ENCODE data around the gene NPLOC4. TPM values are rescaled to one million over a fixed set of nuclear protein-coding genes. Genes with fewer than 3 reads are reported as not detected.

NPLOC4 gene
- total RNA-seq, 2 experiments from 2014 or later = 75.9 to 87.7 TPM

GRCh38 chr17:81648013-81648706 is 11.2 kb upstream of the NPLOC4 start:
- intact Hi-C loops (cut with micrococcal nuclease) = no loop called here
- Mint-ChIP-seq H3K9me3 (no peaks in the 10 kb centered on the region), H3K4me1 (ENCODE audit: low read depth) (peaks cover 2% of the 10 kb centered on the region), H3K36me3 (ENCODE audit: low read depth) (peaks cover 2% of the 10 kb centered on the region), H3K27me3 (peaks cover 17% of the 10 kb centered on the region), H3K4me3 (no peak overlapping the region), H3K27ac (no peak overlapping the region)
- TF ChIP-seq, protein P1, sequence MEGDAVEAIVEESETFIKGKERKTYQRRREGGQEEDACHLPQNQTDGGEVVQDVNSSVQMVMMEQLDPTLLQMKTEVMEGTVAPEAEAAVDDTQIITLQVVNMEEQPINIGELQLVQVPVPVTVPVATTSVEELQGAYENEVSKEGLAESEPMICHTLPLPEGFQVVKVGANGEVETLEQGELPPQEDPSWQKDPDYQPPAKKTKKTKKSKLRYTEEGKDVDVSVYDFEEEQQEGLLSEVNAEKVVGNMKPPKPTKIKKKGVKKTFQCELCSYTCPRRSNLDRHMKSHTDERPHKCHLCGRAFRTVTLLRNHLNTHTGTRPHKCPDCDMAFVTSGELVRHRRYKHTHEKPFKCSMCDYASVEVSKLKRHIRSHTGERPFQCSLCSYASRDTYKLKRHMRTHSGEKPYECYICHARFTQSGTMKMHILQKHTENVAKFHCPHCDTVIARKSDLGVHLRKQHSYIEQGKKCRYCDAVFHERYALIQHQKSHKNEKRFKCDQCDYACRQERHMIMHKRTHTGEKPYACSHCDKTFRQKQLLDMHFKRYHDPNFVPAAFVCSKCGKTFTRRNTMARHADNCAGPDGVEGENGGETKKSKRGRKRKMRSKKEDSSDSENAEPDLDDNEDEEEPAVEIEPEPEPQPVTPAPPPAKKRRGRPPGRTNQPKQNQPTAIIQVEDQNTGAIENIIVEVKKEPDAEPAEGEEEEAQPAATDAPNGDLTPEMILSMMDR (IDR thresholded peaks at IDR 0.05) = no peak
- POLR2A ChIA-PET = no interaction called here
- CTCF ChIA-PET = no interaction called here
- DNase-seq (no peak), ATAC-seq (no peak)

- no peaks in the 10 kb centered on the region for H3K4me1 Mint-ChIP-seq (ENCODE audit: low read depth)
- H3K9me3 Mint-ChIP-seq = no peaks in the 10 kb centered on the region
- DNase-seq (no peak), ATAC-seq (no peak)
- TF ChIP-seq, protein P1 (IDR thresholded peaks at IDR 0.05) = no peak
- POLR2A ChIA-PET = interaction anchor here (1.2 kb wide), 1 partner anchor 18 kb away, joined by 3 read pairs; no protein-coding TSS in a partner anchor
- CTCF ChIA-PET = no interaction called here
- intact Hi-C loops (cut with micrococcal nuclease) = no loop called here
- no peak overlapping the region for H3K4me3 Mint-ChIP-seq
- H3K36me3 Mint-ChIP-seq (ENCODE audit: low read depth) = peaks cover 2% of the 10 kb centered on the region
- H3K27ac Mint-ChIP-seq = no peak overlapping the region
- H3K27me3 Mint-ChIP-seq = peaks cover 17% of the 10 kb centered on the region
Observed at GRCh38 chr17:81647640-81648012, 10.7 kb upstream of the NPLOC4 start.

DNA sequence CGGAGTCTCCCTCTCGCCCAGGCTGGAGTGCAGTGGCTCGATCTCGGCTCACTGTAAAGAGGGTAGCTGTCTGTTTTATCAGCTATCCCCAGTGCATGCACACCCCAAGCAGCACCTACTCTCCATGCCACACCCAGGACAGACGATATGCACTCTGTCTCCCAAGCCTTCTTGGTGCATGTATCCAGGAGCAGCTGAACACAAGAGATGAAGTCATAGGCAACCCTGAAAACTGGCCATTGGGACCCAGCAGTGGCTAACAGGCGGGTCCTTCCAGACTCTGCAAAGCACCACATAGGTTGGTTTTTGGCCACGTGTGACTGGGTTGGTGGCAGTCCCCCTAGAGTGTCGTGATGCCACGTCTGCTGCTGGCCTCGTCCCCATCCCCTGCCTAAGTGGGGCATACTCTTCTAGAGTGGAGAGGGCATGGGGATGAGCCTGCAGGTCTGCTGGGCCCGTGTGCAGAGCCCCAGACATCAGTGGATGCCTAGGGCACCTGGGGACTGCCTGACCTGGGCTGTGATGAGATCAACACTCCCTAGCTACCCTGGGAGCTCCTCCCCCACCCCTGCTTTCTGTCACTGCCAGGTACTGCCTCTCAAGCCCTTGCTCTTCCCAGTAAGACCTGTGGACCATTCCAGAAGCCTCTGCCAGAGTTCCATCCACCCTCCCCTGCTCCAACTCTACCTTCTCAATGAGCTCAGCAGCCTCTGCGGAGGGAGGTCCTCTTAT is 10.1 kb upstream of the NPLOC4 start:
- ChIA-PET CTCF (no interaction called here), POLR2A (interaction anchor here (0.9 to 1.2 kb wide), 3 partner anchors 10 to 19 kb away, joined by 3 to 6 read pairs (median 3); partner anchors contain the start of genes NPLOC4 and TSPAN10)
- DNase-seq = no peak
- peaks cover 2% of the 10 kb centered on the region for H3K36me3 Mint-ChIP-seq (ENCODE audit: low read depth)
- no peaks in the 10 kb centered on the region for H3K9me3 Mint-ChIP-seq
- ATAC-seq = no peak
- TF ChIP-seq, protein P1 (IDR thresholded peaks at IDR 0.05) = no peak
- intact Hi-C loops (cut with micrococcal nuclease) = no loop called here
- no peak overlapping the region for H3K27ac Mint-ChIP-seq
- H3K4me3 Mint-ChIP-seq = no peak overlapping the region
- H3K27me3 Mint-ChIP-seq = peaks cover 17% of the 10 kb centered on the region
- no peaks in the 10 kb centered on the region for H3K4me1 Mint-ChIP-seq (ENCODE audit: low read depth)

DNA sequence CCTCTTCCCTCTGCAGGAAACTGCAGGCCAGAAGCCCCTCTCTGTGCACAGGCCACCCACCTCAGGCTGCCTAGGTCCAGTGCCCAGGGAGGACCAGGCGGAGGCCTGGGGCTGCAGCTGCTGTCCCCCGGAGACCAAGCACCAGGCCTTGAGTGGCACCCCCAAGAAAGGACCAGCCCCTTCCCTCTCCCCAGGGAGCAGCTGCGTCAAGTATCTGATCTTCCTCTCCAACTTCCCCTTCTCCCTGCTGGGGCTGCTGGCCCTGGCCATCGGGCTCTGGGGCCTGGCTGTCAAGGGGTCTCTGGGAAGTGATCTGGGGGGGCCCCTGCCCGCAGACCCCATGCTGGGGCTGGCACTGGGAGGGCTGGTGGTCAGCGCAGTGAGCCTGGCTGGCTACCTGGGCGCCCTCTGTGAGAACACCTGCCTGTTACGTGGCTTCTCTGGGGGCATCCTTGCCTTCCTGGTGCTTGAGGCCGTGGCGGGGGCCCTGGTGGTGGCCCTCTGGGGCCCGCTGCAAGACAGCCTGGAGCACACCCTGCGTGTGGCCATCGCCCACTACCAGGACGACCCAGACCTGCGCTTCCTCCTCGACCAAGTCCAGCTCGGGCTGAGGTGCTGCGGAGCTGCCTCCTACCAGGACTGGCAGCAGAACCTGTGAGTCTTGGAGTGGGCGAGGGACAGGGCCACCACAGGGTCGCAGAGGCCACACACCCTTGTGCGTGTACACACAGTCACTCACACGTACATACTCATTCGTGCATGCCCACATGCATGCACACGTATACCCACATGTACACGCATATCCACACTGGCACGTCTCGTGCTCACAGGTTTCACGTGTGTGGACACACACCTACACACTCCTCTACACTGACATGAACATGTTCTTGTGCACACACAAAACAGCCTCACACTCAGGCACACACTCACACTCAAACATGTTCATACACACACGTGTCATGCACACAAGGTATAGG is 8.4 kb upstream of the NPLOC4 start:
- intact Hi-C loops (cut with micrococcal nuclease) = no loop called here
- Mint-ChIP-seq H3K4me1 (ENCODE audit: low read depth) (no peaks in the 10 kb centered on the region), H3K27ac (no peak overlapping the region), H3K4me3 (no peak overlapping the region), H3K27me3 (peaks cover 15% of the 10 kb centered on the region), H3K9me3 (no peaks in the 10 kb centered on the region), H3K36me3 (ENCODE audit: low read depth) (peaks cover 2% of the 10 kb centered on the region)
- POLR2A ChIA-PET = interaction anchor here (1.0 to 1.4 kb wide), 3 partner anchors 9 to 20 kb away, joined by 3 to 5 read pairs (median 3); no protein-coding TSS in a partner anchor
- no peak for ATAC-seq
- CTCF ChIA-PET = no interaction called here
- TF ChIP-seq, protein P1 (IDR thresholded peaks at IDR 0.05) = no peak
- DNase-seq = no peak

All from activated CD8-positive, alpha-beta T cell treated with anti-CD3 and anti-CD28 coated beads for 36 hours (primary cell).